Thyroid gland (tissue), 4 donors: ENCODE results near the gene SEL1L2.

Source experiments
- CTCF ChIP-seq, 6 experiments: fragments of 200-600 bp in 3 of 6; fragments of 450-650 bp in 3 of 6; sonication (generic) in 3 of 6; IDR thresholded peaks; one replicate each; pipeline ENCODE4 v1.5.1; 2016 to 2019; ENCODE audit warnings: antibody characterized with exemption in 6 of 6, mild to moderate bottlenecking in 2 of 6, inconsistent platforms in 1 of 6, moderate library complexity in 1 of 6
- POLR2A ChIP-seq, 2 donors: fragments of 450-650 bp; IDR thresholded peaks; one replicate each; pipeline ENCODE4 v1.6.1; 2017; ENCODE audit warnings: antibody characterized with exemption in 2 of 2, mild to moderate bottlenecking in 2 of 2, moderate library complexity in 1 of 2

- TF ChIP-seq CTCF (IDR thresholded peaks at IDR 0.05), result no peak
- TF ChIP-seq POLR2A (IDR thresholded peaks at IDR 0.05), result no peak
Observed at GRCh38 chr20:13960525-13960924, 29.9 kb downstream of the SEL1L2 start.
